Measurements from ENCODE around the gene ATF1. TPM values are rescaled to one million over a fixed set of nuclear protein-coding genes. Genes with fewer than 3 reads are reported as not detected.

Gene ATF1
- total RNA-seq, 4 donors from 2014 or later = 17.2 to 29.3 (median 19.4) TPM

DNA sequence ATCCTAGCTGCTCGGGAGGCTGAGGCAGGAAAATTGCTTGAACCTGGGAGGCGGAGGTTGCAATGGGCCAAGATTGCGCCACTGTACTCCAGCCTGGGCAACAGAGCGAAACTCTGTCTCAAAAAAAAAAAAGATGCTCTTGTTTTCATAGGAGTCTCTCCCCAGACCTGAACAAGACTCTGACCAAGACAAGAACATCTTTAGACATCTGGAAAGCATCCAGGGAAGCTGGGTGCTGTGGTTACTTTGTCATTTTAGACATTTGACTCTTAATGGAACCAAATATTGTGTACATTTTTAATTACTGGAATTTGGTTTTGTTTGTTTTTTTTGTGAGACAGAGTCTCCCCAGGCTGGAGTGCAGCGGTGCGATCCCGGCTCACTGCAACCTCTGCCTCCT lies 21.1 kb upstream of the ATF1 start:
- no peak overlapping the region for H3K4me3 ChIP-seq
- no peaks in the 10 kb centered on the region for H3K27me3 ChIP-seq
- no peaks in the 10 kb centered on the region for H3K9me3 ChIP-seq
- ATAC-seq = no peak
- 100% methylated on average over 6 to 7 of the region's 7 CpGs for WGBS, 2 donors (ENCODE audit: low coverage in 1 of 2)
- H3K27ac ChIP-seq = no peak overlapping the region
- no peaks in the 10 kb centered on the region for H3K4me1 ChIP-seq
- H3K36me3 ChIP-seq = peaks cover 0 to 96% of the 10 kb centered on the region in 2 donors
- no peak for TF ChIP-seq EP300 (IDR thresholded peaks at IDR 0.05)
- TF ChIP-seq POLR2AphosphoS5 (IDR thresholded peaks at IDR 0.05) = no peak
- TF ChIP-seq CTCF (IDR thresholded peaks at IDR 0.05) = no peak
- no peak for TF ChIP-seq POLR2A (IDR thresholded peaks at IDR 0.05)

GRCh38 chr12:50745861-50746260 lies 18.0 kb upstream of the ATF1 start:
- no peak overlapping the region for H3K4me3 ChIP-seq
- no peaks in the 10 kb centered on the region for H3K9me3 ChIP-seq
- no peak overlapping the region for H3K27ac ChIP-seq
- H3K27me3 ChIP-seq = no peaks in the 10 kb centered on the region
- WGBS, 2 donors (ENCODE audit: low coverage in 1 of 2) = 78 to 82% methylated on average over 4 of the region's 4 CpGs
- TF ChIP-seq POLR2A (IDR thresholded peaks at IDR 0.05) (no peak), POLR2AphosphoS5 (IDR thresholded peaks at IDR 0.05) (no peak), CTCF (IDR thresholded peaks at IDR 0.05) (no peak), EP300 (IDR thresholded peaks at IDR 0.05) (no peak)
- H3K4me1 ChIP-seq = no peaks in the 10 kb centered on the region
- ATAC-seq = no peak
- H3K36me3 ChIP-seq = peaks cover 0 to 94% of the 10 kb centered on the region in 2 donors

GRCh38 chr12:50746431-50746830 lies 17.5 kb upstream of the ATF1 start:
- H3K9me3 ChIP-seq = no peaks in the 10 kb centered on the region
- no peak for TF ChIP-seq EP300 (IDR thresholded peaks at IDR 0.05)
- peaks cover 0 to 89% of the 10 kb centered on the region in 2 donors for H3K36me3 ChIP-seq
- H3K4me1 ChIP-seq = no peaks in the 10 kb centered on the region
- WGBS, 2 donors (ENCODE audit: low coverage in 1 of 2) = 89 to 100% methylated on average over 3 of the region's 3 CpGs
- no peak overlapping the region for H3K4me3 ChIP-seq
- H3K27ac ChIP-seq = no peak overlapping the region
- no peak for ATAC-seq
- H3K27me3 ChIP-seq = no peaks in the 10 kb centered on the region

DNA sequence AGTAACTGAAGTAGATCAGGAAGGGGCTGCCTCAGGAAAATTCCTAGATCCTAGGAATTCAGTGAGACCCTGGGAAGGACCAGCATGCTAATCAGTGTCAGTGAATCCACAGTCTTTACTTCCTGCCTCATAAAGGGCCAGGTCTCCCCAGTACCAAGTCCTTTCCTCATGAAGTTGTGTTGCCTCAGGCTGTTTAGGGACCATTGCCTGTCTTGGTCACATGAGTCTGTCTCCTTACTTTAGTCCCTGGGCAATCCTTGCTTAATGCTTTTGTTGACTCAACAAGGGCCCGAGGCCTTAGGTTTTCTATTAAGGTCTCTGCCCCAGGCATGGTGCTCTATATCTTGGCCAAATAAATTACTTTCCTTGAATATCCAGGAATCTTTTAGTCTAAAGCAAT lies 16.1 kb upstream of the ATF1 start:
- H3K27ac ChIP-seq = no peak overlapping the region
- H3K4me1 ChIP-seq = no peaks in the 10 kb centered on the region
- ATAC-seq = no peak
- no peaks in the 10 kb centered on the region for H3K27me3 ChIP-seq
- WGBS, 2 donors (ENCODE audit: low coverage in 1 of 2) = 100% methylated on average over 1 of the region's 1 CpG; no CpG with 5 or more reads in 1 of the 2 donors
- peaks cover 0 to 75% of the 10 kb centered on the region in 2 donors for H3K36me3 ChIP-seq
- H3K9me3 ChIP-seq = no peaks in the 10 kb centered on the region
- TF ChIP-seq POLR2A (IDR thresholded peaks at IDR 0.05) (no peak), EP300 (IDR thresholded peaks at IDR 0.05) (no peak), CTCF (IDR thresholded peaks at IDR 0.05) (no peak), POLR2AphosphoS5 (IDR thresholded peaks at IDR 0.05) (no peak)
- H3K4me3 ChIP-seq = no peak overlapping the region

GRCh38 chr12:50749459-50749882 lies 14.4 kb upstream of the ATF1 start:
- ATAC-seq = no peak
- no peak overlapping the region for H3K4me3 ChIP-seq
- no peak for TF ChIP-seq CTCF (IDR thresholded peaks at IDR 0.05)
- TF ChIP-seq POLR2A (IDR thresholded peaks at IDR 0.05) = no peak
- no peak for TF ChIP-seq EP300 (IDR thresholded peaks at IDR 0.05)
- no peak for TF ChIP-seq POLR2AphosphoS5 (IDR thresholded peaks at IDR 0.05)
- no peak overlapping the region for H3K27ac ChIP-seq
- H3K27me3 ChIP-seq = no peaks in the 10 kb centered on the region
- H3K4me1 ChIP-seq = no peaks in the 10 kb centered on the region
- H3K9me3 ChIP-seq = no peaks in the 10 kb centered on the region
- peaks cover 0 to 59% of the 10 kb centered on the region in 2 donors for H3K36me3 ChIP-seq
- 88 to 100% methylated on average over 2 of the region's 2 CpGs for WGBS, 2 donors (ENCODE audit: low coverage in 1 of 2)

Data from gastroesophageal sphincter (tissue), 4 donors.